ENCODE measurements around the gene SUMO4.

The SUMO4 gene

DNA sequence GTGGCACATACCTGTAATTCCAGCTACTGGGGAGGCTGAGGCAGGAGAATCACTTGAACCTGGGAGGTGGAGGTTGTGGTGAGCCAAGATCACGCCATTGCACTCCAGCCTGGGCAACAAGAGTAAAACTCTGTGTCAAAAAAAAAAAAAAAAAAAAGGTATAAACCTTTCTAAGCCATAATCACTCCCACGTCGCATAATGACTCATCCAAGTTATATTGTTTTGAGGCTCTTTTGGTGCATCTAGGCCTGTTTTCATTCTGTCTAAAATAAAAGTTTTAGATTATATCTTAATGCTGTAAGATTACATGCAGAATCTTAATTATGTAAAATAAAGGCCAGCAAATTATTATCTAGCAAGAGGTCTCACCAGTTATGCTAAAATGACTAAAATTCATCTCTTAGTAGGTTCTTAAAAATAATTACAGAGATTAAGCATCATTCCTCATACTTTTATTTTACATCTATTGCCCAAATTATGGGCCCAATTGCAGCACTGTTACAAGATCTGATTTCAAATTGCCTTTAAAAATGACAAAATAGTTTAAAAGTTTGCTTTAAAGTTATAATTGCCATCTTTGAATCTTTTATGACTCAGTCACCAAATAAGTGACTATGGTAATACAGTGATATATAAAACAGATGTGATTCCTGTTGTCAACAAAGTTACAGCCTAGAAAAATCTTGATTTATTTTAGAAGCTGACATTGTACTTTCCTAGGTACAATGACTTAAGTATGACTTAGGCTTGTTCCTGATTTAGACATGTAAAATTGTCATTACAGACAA, 10.4 kb upstream of the SUMO4 start:
- no peak for DNase-seq

DNA sequence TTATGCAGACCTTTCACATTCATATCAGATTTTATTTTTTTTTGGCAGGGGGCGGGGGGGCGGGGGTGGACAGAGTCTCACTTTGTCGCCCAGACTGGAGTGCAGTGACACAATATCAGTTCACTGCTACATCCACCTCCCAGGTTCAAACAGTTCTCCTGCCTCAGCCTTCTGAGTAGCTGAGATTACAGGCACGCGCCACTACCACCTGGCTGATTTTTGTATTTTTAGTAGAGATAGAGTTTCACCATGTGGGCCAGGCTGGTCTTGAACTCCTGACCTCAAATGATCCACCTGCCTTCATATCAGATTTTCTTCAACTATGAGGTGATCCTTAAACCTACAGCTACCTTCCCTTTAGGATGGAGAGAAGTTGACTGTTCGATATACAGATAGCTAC, 8.0 kb upstream of the SUMO4 start:
- DNase-seq: no peak

DNA sequence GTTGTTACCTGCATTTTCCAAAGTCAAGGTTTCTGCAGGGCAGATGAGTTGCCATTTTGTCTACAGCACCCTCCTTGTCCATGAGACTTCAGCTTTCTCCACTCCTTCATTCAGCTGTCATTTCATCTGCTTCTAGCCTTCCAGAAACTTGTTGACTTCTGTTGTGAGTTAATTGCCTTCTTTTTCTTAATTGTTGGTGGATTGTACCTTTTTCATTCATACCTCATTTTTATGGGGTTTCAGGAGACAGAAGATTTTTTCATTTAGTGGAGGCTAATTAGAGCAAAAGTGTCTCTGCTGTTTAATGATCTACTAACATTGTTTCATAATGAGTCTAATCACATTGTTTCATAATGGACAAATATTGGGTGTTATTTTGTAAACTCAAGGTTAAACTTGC, 7.5 kb upstream of the SUMO4 start:
- DNase-seq: no peak

DNA sequence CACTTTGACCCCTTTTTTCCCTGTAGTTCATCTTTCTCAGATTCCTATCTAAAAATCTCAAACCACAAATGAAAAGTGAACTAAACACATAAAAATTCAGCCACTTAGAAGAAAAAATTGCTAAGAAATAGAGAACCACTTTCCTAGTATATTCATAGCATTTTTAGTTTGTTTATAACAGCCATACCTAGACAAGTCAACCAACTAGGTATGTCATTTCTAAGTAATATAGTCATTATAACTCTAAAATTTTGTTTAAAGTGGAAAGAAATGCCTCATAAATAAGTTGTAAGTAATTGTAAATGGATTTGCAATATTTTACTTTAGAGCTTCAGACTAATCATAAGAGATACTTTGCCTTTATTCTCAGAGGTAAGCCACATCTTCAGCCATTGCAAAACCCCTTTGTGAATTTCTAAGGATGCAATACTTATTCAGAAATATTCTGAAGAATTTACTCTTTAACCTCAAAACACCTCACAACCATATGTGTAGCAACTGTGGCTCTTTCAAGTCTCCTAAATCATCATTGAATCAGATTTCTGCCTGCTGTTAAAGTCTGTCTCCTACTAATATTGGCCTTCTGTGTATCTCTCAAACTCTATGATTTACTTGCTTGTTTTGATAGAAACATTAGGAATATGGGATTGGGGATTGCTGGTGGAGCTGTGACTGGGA, 6.9 kb upstream of the SUMO4 start:
- DNase-seq: no peak

- DNase-seq: no peak
Measured at GRCh38 chr6:149395185-149395584, 4.9 kb upstream of the SUMO4 start.

DNA sequence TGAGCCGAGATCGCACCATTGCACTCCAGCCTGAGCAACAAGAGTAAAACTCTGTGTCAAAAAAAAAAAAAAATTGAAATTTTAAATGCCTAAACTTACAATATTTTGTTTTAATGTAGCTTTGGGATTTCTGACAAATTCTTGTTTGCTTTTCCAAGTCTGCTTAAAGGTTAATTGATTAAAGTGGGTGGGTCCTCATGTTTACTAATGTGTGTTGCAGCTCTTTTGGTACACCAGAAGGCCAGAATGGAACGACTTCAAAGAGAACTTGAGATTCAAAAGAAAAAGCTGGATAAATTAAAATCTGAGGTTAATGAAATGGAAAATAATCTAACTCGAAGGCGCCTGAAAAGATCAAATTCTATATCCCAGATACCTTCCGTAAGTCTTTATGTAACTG, 2.7 kb upstream of the SUMO4 start:
- no peak for DNase-seq

DNA sequence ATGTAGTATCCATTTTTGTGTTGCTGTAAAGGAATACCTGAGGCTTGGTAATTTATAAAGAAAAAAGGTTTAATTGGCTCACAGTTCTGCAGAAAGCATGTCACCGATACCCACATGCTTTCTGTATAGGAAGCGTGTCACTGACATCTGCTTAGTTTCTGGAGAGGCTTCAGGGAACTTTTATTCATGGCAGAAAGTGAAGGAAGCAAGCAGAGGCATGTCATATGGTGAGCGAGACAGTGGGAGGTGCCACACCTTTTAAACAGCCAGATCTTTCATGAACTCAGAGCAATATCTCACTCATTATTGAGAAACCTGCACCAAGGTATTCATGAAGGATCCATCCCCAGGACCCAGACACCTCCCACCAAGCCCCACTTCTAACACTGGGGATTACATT, 3.5 kb downstream of the SUMO4 start:
- no peak for DNase-seq

DNA sequence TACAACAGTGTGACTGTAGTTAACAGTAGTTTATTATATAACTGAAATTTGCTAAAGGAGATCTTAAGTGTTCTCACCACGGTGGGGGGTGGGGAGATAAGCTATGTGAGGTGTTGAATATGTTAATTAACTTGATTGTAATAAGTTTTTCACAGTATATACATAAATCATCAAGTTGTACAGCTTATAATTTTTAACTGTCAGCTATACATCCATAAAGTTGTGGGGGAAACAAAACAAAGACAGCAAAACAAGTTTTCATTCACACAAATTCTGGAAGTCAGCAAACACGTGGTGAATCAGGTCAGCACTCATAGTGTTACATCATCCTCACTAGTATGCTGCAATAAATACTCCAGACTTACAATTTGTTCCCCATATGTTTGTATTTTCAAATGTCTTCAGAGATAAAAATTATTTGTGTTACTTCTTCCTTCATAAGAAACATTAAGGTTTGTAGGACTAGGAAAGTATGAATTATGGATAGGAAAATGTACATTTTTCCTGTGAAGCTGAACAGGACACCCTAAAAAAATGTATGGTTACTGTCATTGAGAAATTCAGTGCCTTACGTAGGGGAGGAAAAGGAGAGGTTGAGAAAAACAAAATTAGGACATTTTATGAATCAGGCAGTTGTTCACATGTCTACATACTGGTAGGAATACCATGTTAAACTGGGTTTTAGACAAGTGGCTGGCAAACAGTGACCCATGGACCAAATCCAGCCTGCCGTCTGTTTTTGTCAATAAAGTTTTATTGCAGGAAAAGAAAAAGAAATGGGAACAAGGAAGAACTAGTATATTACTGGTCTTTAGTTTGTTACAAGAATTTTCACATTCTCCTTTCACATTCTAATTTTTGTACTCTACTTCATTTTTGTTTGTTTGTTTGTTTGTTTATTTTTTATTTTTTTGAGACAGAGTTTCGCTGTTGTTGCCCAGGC, 6.0 kb downstream of the SUMO4 start:
- no peak for DNase-seq

- no peak for DNase-seq
Measured at GRCh38 chr6:149409617-149410016, 9.6 kb downstream of the SUMO4 start.

GRCh38 chr6:149410557-149410956, 10.5 kb downstream of the SUMO4 start:
- DNase-seq: no peak

- DNase-seq: no peak
Measured at GRCh38 chr6:149414009-149414408, 13.9 kb downstream of the SUMO4 start.

- no peak for DNase-seq
Measured at GRCh38 chr6:149414821-149415220, 14.8 kb downstream of the SUMO4 start.

GRCh38 chr6:149419696-149420404, 19.8 kb downstream of the SUMO4 start:
- DNase-seq: no peak

GRCh38 chr6:149421132-149421531, 21.1 kb downstream of the SUMO4 start:
- no peak for DNase-seq

DNA sequence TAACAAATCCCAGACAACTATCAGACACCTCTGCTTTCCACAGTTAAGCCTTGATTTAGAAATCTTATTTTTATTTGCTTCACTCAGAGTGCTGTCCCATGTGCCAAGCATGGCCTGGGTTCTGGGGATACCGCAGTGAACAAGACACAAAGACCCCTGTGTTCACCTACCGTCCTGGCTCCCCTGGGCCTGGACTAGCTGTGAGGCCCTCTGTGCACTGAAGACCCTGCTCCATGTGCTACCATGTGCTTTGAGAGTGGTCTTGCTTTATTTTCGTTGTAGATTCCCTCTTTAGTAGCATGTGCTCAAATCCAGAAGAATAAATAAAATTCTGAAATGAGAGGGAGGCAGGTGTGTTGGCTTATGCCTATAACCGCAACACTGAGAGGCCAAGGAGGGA, 22.5 kb downstream of the SUMO4 start:
- no peak for DNase-seq

DNA sequence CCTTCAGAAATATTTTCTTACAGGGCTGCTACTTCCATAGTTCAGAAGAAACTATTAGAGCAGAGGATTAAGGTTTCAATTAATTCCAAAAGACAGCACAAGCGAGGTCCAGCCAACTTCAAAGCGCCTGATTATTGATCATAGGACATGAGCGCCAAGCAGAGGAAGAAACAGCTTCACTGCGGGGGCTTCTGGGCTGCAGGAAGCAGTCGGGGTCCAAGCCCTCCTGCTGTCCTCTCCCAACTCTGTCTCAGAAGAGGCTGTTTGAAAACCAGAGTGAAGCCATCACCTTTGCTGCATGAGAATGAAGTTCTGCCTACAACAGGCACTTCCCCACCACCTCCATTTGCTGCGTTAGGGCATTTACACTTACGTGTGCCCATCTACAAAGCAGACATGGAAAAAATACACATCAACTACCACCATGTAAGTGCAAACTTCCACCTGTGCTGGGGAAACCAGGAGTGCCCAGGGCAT, 23.9 kb downstream of the SUMO4 start:
- DNase-seq: no peak

DNA sequence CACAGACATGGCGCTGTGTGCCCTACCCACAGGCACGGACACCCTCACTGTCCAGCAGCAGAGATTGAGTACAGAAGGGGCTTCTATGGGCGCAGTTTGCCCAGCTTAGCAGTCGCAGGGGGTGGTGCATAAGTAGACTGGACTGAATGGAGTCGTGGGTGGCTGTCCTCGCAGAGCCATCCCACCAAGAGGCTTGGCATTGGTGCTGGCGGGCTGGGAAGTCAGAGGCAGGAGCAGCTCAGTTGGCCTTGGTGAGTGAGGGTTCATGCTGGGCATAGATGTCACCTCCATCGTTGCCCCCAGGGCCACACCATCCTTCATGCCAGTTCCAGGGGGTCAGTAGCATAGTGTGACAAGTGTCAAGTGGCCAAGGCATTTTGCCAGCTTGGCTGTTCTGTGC, 25.2 kb downstream of the SUMO4 start:
- DNase-seq: no peak

DNA sequence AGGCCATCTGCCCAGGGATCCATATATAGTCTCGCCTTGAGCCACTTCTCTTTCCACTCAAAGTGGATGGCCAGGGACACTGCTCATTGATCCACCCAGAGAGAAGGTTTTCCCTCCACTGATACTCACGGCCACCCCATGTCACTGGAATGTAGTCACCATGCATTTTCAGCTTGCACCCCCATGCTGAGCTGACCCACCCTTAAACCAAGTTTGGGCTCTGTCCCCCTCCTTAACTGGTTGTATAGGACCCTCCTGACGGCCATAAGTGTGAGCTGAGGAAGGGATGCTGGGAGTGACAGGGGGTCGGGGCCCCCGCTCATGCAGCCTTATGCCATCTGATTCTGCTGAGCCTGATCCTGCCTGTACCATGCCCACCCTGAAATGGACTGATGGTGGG, 25.7 kb downstream of the SUMO4 start:
- DNase-seq: no peak

- DNase-seq: no peak
Measured at GRCh38 chr6:149428606-149429005, 28.5 kb downstream of the SUMO4 start.

- no peak for DNase-seq
Measured at GRCh38 chr6:149429427-149430360, 29.6 kb downstream of the SUMO4 start.

Measured in hypothalamus (tissue), 51 donors.